ENCODE measurements around the gene GLTPD2. TPM values are rescaled to one million over a fixed set of nuclear protein-coding genes. Genes with fewer than 3 reads are reported as not detected.

Gene GLTPD2
- total and polyA plus RNA-seq, 2 experiments from 2014 or later = 0.50 to 2.2 TPM

- peaks cover 51% of the 10 kb centered on the region for H3K79me2 ChIP-seq (ENCODE audit: insufficient read depth)
- TF ChIP-seq EZH2phosphoT487 (IDR thresholded peaks at IDR 0.05; ENCODE audit: insufficient read depth, low read depth) (no peak), EZH2 (IDR thresholded peaks at IDR 0.05; ENCODE audit: insufficient read depth, poor library complexity, severe bottlenecking) (no peak)
- peak within 1 kb of the TSS; percentile 91 for H3K4me2 ChIP-seq (ENCODE audit: unreplicated experiment)
- no peaks in the 10 kb centered on the region for H3K9me2 ChIP-seq (ENCODE audit: insufficient read depth)
- H2AFZ ChIP-seq = peak within 1 kb of the TSS; percentile 73
- DNase-seq = peak; percentile 97
- H3K27me3 ChIP-seq (replicated peaks; ENCODE audit: insufficient read depth) = no peaks in the 10 kb centered on the region
- peaks cover 8% of the 10 kb centered on the region; the same call in 1 of the 2 replicates for H3K4me1 ChIP-seq (ENCODE audit: insufficient read depth)
- WGBS, 2 experiments (ENCODE audit: low coverage in 1 of 2, low lambda C conversion rate in 2 of 2, missing lambda C conversion rate in 2 of 2) = 1 to 3% methylated on average over 40 to 45 of the region's 91 CpGs
- no peaks in the 10 kb centered on the region for H3K36me3 ChIP-seq (ENCODE audit: low read depth)
- peak within 1 kb of the TSS; percentile 51 for H3K27ac ChIP-seq
- H3K4me3 ChIP-seq = peak within 1 kb of the TSS; percentile 78
- peak within 1 kb of the TSS; percentile 81 for H3K9ac ChIP-seq
- no peaks in the 10 kb centered on the region for H3K9me3 ChIP-seq (ENCODE audit: low read depth)
- in situ Hi-C loops (cut with MboI) = no loop called here
- no peaks in the 10 kb centered on the region for H3F3A ChIP-seq (ENCODE audit: insufficient read depth)
- peaks cover 11% of the 10 kb centered on the region for H4K20me1 ChIP-seq (ENCODE audit: insufficient read depth)
Measured at GRCh38 chr17:4833178-4833940, 44.6 kb downstream of the GLTPD2 start, which contains the start of gene MINK1. Gene MINK1, plus strand, starts transcription at chr17:4833340. Its CDS starts 244 bp downstream, at chr17:4833584.

GRCh38 chr17:4833941-4834680 is 45.3 kb downstream of the GLTPD2 start:
- H3K36me3 ChIP-seq (ENCODE audit: low read depth) = no peaks in the 10 kb centered on the region
- in situ Hi-C loops (cut with MboI) = no loop called here
- DNase-seq = peak; percentile 61
- H3K4me2 ChIP-seq (ENCODE audit: unreplicated experiment) = peak overlapping the region; percentile 91
- peak overlapping the region; percentile 22 for H3K27ac ChIP-seq
- TF ChIP-seq EZH2 (IDR thresholded peaks at IDR 0.05; ENCODE audit: insufficient read depth, poor library complexity, severe bottlenecking) (no peak), EZH2phosphoT487 (IDR thresholded peaks at IDR 0.05; ENCODE audit: insufficient read depth, low read depth) (no peak)
- WGBS, 2 experiments (ENCODE audit: low coverage in 1 of 2, low lambda C conversion rate in 2 of 2, missing lambda C conversion rate in 2 of 2) = 11 to 12% methylated on average over 15 of the region's 15 CpGs
- no peaks in the 10 kb centered on the region for H3K9me3 ChIP-seq (ENCODE audit: low read depth)
- no peaks in the 10 kb centered on the region for H3K9me2 ChIP-seq (ENCODE audit: insufficient read depth)
- H3K27me3 ChIP-seq (replicated peaks; ENCODE audit: insufficient read depth) = no peaks in the 10 kb centered on the region
- peaks cover 12% of the 10 kb centered on the region for H4K20me1 ChIP-seq (ENCODE audit: insufficient read depth)
- H3K9ac ChIP-seq = peak overlapping the region; percentile 81
- peaks cover 8% of the 10 kb centered on the region; the same call in 1 of the 2 replicates for H3K4me1 ChIP-seq (ENCODE audit: insufficient read depth)
- peak overlapping the region; percentile 78 for H3K4me3 ChIP-seq
- no peaks in the 10 kb centered on the region for H3F3A ChIP-seq (ENCODE audit: insufficient read depth)
- H2AFZ ChIP-seq = peak overlapping the region; percentile 73
- H3K79me2 ChIP-seq (ENCODE audit: insufficient read depth) = peaks cover 59% of the 10 kb centered on the region

- Histone ChIP-seq H3K9me3 (ENCODE audit: low read depth) (no peaks in the 10 kb centered on the region), H3K27ac (no peak overlapping the region), H3K79me2 (ENCODE audit: insufficient read depth) (peaks cover 64% of the 10 kb centered on the region), H3K4me1 (ENCODE audit: insufficient read depth) (peaks cover 8% of the 10 kb centered on the region; the same call in 1 of the 2 replicates), H4K20me1 (ENCODE audit: insufficient read depth) (peaks cover 16% of the 10 kb centered on the region), H2AFZ (no peak overlapping the region), H3K4me2 (ENCODE audit: unreplicated experiment) (peak overlapping the region; percentile 91), H3K4me3 (peak overlapping the region; percentile 78), H3K36me3 (ENCODE audit: low read depth) (no peaks in the 10 kb centered on the region), H3K9me2 (ENCODE audit: insufficient read depth) (no peaks in the 10 kb centered on the region), H3F3A (ENCODE audit: insufficient read depth) (no peaks in the 10 kb centered on the region), H3K27me3 (replicated peaks; ENCODE audit: insufficient read depth) (no peaks in the 10 kb centered on the region), H3K9ac (peak overlapping the region; percentile 81)
- 73 to 83% methylated on average over 4 of the region's 4 CpGs for WGBS, 2 experiments (ENCODE audit: low coverage in 1 of 2, low lambda C conversion rate in 2 of 2, missing lambda C conversion rate in 2 of 2)
- no peak for DNase-seq
- in situ Hi-C loops (cut with MboI) = no loop called here
- no peak for TF ChIP-seq EZH2phosphoT487 (IDR thresholded peaks at IDR 0.05; ENCODE audit: insufficient read depth, low read depth)
- TF ChIP-seq EZH2 (IDR thresholded peaks at IDR 0.05; ENCODE audit: insufficient read depth, poor library complexity, severe bottlenecking) = no peak
Measured at GRCh38 chr17:4834681-4835020, 45.9 kb downstream of the GLTPD2 start.

- WGBS, 2 experiments (ENCODE audit: low coverage in 1 of 2, low lambda C conversion rate in 2 of 2, missing lambda C conversion rate in 2 of 2) = 81 to 82% methylated on average over 4 of the region's 4 CpGs
- in situ Hi-C loops (cut with MboI) = no loop called here
- Histone ChIP-seq H3K27me3 (replicated peaks; ENCODE audit: insufficient read depth) (no peaks in the 10 kb centered on the region), H3K4me2 (ENCODE audit: unreplicated experiment) (no peak overlapping the region), H2AFZ (no peak overlapping the region), H3K36me3 (ENCODE audit: low read depth) (no peaks in the 10 kb centered on the region), H3K4me3 (no peak overlapping the region), H3K4me1 (ENCODE audit: insufficient read depth) (peaks cover 15% of the 10 kb centered on the region), H3K9ac (no peak overlapping the region), H4K20me1 (ENCODE audit: insufficient read depth) (peaks cover 21% of the 10 kb centered on the region), H3K9me2 (ENCODE audit: insufficient read depth) (no peaks in the 10 kb centered on the region), H3K79me2 (ENCODE audit: insufficient read depth) (peaks cover 80% of the 10 kb centered on the region), H3F3A (ENCODE audit: insufficient read depth) (no peaks in the 10 kb centered on the region), H3K9me3 (ENCODE audit: low read depth) (no peaks in the 10 kb centered on the region), H3K27ac (no peak overlapping the region)
- TF ChIP-seq EZH2 (IDR thresholded peaks at IDR 0.05; ENCODE audit: insufficient read depth, poor library complexity, severe bottlenecking) (no peak), EZH2phosphoT487 (IDR thresholded peaks at IDR 0.05; ENCODE audit: insufficient read depth, low read depth) (no peak)
- no peak for DNase-seq
Measured at GRCh38 chr17:4836221-4836620, 47.5 kb downstream of the GLTPD2 start.

Data from GM23248 (cell line).